Activated CD4-positive, alpha-beta memory T cell treated with anti-CD3 and anti-CD28 coated beads, Interleukin-2, amount 10 ng/mL, durations not matched to agents 7 days and 5 days (primary cell): ENCODE measurements around the gene GATAD2A. TPM values are rescaled to one million over a fixed set of nuclear protein-coding genes. Genes with fewer than 3 reads are reported as not detected.
A peak's percentile ranks its signal among the peaks of the same experiment; 100 is the strongest.
"Not testable (repeated sequence)": the region's sequence is repeated elsewhere in the genome, so short reads cannot be mapped to it uniquely, and the experiment has no call there.

Experiments
- CTCF ChIA-PET: fragments of 350-600 bp; sonication (Branson Sonifier 250); formaldehyde crosslinking; loops from one replicate; lab custom pipeline; 2021; ENCODE audit warnings: antibody characterized with exemption, inconsistent platforms; lab: Charles Lee
- POLR2A ChIA-PET: fragments of 350-600 bp; sonication (Branson Sonifier 250); formaldehyde crosslinking; loops from one replicate; lab custom pipeline; 2021; ENCODE audit warnings: antibody characterized with exemption; lab: Charles Lee
- DNase-seq: peaks from one replicate; pipeline ENCODE4 v3.0.0-alpha.2; 2020
- H3K27ac Mint-ChIP-seq: one replicate; pipeline ENCODE4 v1.8.0; 2021; ENCODE audit warnings: mild to moderate bottlenecking, mixed read lengths
- H3K27me3 Mint-ChIP-seq: one replicate; pipeline ENCODE4 v1.8.0; 2021; ENCODE audit warnings: mixed read lengths
- H3K36me3 Mint-ChIP-seq: one replicate; pipeline ENCODE4 v1.8.0; 2021; ENCODE audit warnings: low read depth, mixed read lengths
- H3K4me1 Mint-ChIP-seq: one replicate; pipeline ENCODE4 v1.8.0; 2021; ENCODE audit warnings: mixed read lengths
- H3K4me3 Mint-ChIP-seq: one replicate; pipeline ENCODE4 v1.8.0; 2021; ENCODE audit warnings: mild to moderate bottlenecking, mixed read lengths
- H3K9me3 Mint-ChIP-seq: one replicate; pipeline ENCODE4 v1.8.0; 2021; ENCODE audit warnings: mixed read lengths
- total RNA-seq, 2 experiments: library from RNA; stranded (reverse); gene quantifications; one replicate each; pipeline ENCODE4 v1.2.3, GENCODE V29; 2021

Gene GATAD2A
- total RNA-seq, 2 experiments from 2014 or later, result 109 to 113 TPM

DNA sequence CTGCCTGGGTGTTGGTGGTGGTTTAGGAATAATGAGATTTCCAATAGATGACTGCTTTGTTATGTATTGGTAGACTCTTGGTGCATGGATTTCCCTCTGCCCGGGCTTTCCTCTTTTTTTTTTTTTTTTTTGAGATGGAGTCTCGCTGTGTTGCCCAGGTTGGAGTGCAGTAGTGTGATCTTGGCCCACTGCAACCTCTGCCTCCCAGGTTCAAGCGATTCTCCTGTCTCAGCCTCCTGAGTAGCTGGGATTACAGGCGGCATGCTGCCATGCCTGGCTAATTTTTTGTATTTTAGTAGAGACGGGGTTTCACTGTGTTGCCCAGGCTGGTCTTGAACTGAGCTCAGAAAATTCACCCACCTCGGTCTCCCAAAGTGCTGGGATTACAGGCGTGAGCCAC is 11.1 kb upstream of the GATAD2A start:
- POLR2A ChIA-PET, result interaction anchor here (1.8 kb wide), 1 partner anchor 11 kb away, joined by 6 read pairs; the partner anchor contains the start of gene GATAD2A
- not testable (repeated sequence) for H3K27me3 Mint-ChIP-seq, H3K9me3 Mint-ChIP-seq, H3K4me3 Mint-ChIP-seq, DNase-seq, H3K36me3 Mint-ChIP-seq
- Mint-ChIP-seq H3K4me1 (peaks cover 49% of the 10 kb centered on the region), H3K27ac (peak overlapping the region; percentile 72)
- CTCF ChIA-PET, result interaction anchor here (1.3 to 1.6 kb wide), 3 partner anchors 10 to 96 kb away, joined by 3 to 4 read pairs (median 3); partner anchors contain the start of gene GATAD2A

DNA sequence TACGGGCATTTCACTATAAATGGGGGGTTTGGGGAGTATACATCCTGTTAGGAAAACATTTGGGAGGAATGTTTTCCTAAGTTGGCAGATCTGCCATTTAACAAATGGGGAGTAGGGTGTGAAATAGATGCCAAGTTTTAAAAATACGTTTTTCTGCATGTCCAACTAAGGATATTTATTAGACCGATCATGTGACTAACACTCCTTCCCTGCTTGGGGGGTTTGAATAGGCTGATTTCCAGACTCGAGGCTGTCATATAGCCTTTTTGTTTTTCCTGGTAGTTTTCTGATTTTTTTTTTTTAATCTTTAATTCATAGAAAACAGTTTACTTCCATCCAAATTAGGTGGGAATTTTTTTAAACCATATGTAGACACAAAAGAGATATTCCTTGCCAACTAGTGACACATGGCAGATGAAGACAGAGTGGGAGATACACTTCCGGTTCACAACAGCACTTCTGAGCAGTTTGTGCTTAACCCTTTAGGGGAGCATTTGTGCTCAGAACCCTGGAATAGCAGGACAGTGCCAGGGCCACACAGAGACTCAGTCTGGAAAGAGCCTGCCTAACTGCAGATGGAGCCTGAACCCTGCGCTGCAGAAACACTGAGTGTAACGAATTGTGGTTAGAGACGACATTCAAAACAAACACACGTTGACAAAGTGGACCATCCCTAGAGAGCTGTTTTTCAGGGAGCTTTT is 5.6 kb upstream of the GATAD2A start:
- Mint-ChIP-seq H3K9me3 (no peaks in the 10 kb centered on the region), H3K4me1 (peaks cover 37% of the 10 kb centered on the region), H3K27me3 (no peaks in the 10 kb centered on the region), H3K27ac (no peak overlapping the region), H3K36me3 (peaks cover 7% of the 10 kb centered on the region), H3K4me3 (no peak overlapping the region)
- ChIA-PET POLR2A (interaction anchor here (0.9 to 1.7 kb wide), 3 partner anchors 14 to 27 kb away, joined by 3 to 4 read pairs (median 4); no protein-coding TSS in a partner anchor), CTCF (interaction anchor here (1.2 kb wide), 1 partner anchor 11 kb away, joined by 5 read pairs; no protein-coding TSS in a partner anchor)
- DNase-seq, result no peak

DNA sequence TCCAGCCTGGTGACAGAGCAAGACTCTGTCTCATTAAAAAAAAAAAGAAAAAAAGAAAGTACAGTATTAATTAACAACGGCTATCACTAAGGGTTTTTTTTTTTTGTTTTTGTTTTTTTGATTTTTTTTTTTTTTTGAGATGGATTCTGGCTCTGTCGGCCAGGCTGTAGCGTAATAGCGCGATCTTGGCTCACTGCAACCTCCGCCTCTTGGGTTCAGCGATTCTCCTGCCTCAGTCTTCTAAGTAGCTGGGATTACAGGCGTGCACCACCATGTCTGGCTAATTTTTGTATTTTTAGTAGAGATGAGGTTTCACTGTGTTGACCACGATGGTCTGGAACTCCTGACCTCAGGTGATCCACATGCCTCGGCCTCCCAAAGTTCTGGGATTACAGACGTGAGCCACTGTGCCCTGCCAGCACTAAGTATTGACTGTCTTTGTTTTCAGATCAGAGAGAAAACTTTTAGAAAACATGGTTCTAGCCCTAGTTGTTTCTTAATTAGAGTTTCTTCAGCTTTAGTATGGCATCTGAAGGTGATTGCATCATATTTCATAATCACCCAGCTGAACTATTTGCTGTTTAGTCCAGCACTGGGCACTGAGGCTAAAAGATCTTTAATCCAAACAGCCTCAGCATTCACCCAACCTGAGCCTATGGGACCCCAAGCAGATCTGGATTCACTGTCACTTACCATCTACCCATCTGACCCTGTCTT is 2.7 kb upstream of the GATAD2A start:
- H3K4me1 Mint-ChIP-seq, result peaks cover 49% of the 10 kb centered on the region
- POLR2A ChIA-PET, result no interaction called here
- CTCF ChIA-PET, result interaction anchor here (0.7 to 1.5 kb wide), 2 partner anchors 90 to 393 kb away, joined by 3 read pairs; no protein-coding TSS in a partner anchor
- no peak overlapping the region for H3K4me3 Mint-ChIP-seq
- H3K36me3 Mint-ChIP-seq, result peaks cover 14% of the 10 kb centered on the region
- H3K27ac Mint-ChIP-seq, result no peak overlapping the region
- no peaks in the 10 kb centered on the region for H3K9me3 Mint-ChIP-seq
- no peaks in the 10 kb centered on the region for H3K27me3 Mint-ChIP-seq
- DNase-seq, result no peak

DNA sequence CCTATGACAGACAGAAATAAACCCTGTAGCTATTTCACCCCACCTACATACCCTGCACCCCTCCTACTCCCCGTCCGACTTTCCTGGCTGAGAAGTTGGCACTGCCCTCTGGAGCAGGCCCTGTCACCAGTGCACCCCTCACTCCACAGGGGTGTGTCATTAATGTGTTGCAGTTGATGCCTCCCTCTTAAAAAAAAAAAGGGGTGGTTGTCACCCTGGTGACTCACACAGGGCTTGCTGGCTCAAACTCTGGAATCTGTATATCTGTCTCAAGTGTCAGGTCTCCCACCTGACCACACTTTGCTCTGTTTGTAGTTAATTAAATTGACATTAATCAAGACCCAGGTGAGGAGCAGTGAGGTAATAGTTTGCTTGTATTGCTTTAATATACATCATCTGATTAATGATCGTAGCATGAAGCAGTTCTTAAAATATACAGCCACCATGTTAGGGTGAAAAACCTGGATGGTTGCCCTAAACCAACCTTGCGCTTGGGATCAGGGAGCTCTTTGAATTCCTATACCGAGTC is 2.0 kb upstream of the GATAD2A start:
- CTCF ChIA-PET, result interaction anchor here (1.5 to 5.5 kb wide), 2 partner anchors 38 to 89 kb away, joined by 3 to 33 read pairs; no protein-coding TSS in a partner anchor
- Mint-ChIP-seq H3K27ac (no peak overlapping the region), H3K36me3 (peaks cover 15% of the 10 kb centered on the region), H3K9me3 (no peaks in the 10 kb centered on the region), H3K4me1 (peaks cover 55% of the 10 kb centered on the region), H3K27me3 (no peaks in the 10 kb centered on the region), H3K4me3 (no peak overlapping the region)
- POLR2A ChIA-PET, result interaction anchor here (4.6 kb wide), 1 partner anchor 87 kb away, joined by 50 read pairs; no protein-coding TSS in a partner anchor
- no peak for DNase-seq

DNA sequence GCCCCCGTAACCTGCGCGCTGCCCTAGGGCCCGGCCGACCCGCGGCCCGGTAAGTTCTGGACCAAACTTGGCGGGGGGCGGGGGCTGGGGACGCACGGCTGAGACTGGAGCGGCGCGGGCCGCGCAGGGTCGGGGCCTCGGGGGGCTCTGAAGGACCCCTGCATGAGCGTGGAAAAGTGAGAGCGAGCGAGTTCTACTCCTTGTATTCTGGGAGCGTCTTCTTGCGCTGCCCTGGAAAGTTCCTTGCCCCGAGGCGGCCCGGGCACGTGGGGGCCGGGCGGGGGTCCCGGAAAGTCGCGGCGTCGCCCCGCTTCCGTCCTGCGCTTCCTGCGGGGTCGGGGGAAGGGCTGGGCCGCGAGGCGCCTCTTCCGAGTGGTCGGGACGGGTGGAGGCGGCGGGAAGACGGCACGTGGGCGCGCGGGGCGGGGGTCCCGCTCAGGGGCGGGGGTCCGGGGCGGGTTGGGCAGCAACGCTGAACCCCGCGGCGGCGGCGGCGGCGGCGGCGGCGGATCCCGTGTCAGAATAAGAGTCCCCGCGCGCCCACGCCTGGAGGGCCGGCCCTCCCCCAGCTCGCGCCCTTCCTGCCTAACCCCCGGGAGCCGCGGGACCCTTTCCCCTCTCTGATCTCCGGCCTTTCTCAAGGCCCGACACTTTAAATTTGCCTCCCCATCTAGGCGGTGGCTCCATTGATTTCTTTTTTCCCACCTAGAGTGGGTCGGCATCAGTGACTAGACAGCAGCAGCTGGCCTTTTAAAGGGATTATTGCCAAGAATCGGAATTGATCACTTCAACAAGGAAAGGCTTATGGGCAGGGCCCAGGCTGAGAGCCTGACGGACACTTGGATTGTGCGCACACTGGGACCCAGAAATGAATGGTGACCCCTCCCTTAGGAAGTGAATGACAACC is 749 bp downstream of the GATAD2A start:
- H3K27ac Mint-ChIP-seq, result peak overlapping the region; percentile 88
- peaks cover 74% of the 10 kb centered on the region for H3K4me1 Mint-ChIP-seq
- ChIA-PET POLR2A (interaction anchor here (0.6 to 4.6 kb wide), 17 partner anchors 10 to 262 kb away, joined by 3 to 50 read pairs (median 4); partner anchors contain the start of genes NDUFA13, NR2C2AP and ZNF101), CTCF (interaction anchor here (0.9 to 5.5 kb wide), 15 partner anchors 10 to 213 kb away, joined by 3 to 33 read pairs (median 4); partner anchors contain the start of genes NDUFA13 and NR2C2AP)
- H3K9me3 Mint-ChIP-seq, result no peaks in the 10 kb centered on the region
- H3K27me3 Mint-ChIP-seq, result no peaks in the 10 kb centered on the region
- DNase-seq, result peak; percentile 54
- peak overlapping the region; percentile 91 for H3K4me3 Mint-ChIP-seq
- H3K36me3 Mint-ChIP-seq, result peaks cover 22% of the 10 kb centered on the region

DNA sequence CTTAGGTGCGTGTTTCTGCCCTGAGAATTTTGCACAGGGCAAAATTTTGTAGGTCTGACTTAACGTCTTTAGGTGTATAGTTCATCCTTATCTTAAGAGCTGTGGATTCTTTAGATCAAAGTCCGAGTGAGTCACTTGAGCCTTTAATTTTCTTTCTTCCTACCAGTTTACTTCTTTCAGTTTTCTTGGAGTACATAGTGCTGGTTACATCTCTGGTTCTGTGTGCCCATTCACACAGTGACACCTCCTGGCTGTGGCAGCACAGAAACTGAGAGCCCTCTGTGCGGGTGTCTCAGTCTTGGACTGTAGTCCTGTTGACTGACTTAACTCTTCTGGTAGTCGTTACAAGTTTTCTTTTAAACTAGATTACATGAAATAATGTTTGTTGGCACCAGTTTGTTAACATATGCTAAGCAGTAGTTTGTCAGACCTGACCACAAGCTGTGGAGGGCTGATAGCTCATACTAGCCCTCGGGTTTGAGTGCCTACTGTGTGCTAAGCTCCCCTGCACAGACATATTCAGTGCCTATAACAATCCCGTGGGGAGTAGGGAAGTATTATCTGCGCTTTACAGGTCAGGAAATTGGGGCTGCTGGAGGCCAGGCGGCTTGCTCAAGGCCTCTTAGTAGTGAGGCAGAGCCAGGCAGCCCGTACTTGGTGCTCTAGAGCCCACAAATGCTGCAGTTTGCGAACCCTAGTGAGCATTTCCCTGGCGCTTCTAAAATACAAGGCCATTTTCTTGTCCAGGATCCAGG is 1.6 kb downstream of the GATAD2A start:
- Mint-ChIP-seq H3K9me3 (no peaks in the 10 kb centered on the region), H3K36me3 (peaks cover 25% of the 10 kb centered on the region), H3K27me3 (no peaks in the 10 kb centered on the region), H3K27ac (peak overlapping the region; percentile 88), H3K4me3 (peak overlapping the region; percentile 91), H3K4me1 (peaks cover 74% of the 10 kb centered on the region)
- ChIA-PET CTCF (interaction anchor here (1.2 to 5.5 kb wide), 4 partner anchors 41 to 82 kb away, joined by 3 to 33 read pairs (median 5); no protein-coding TSS in a partner anchor), POLR2A (interaction anchor here (0.7 to 4.6 kb wide), 11 partner anchors 9 to 204 kb away, joined by 3 to 50 read pairs (median 4); partner anchors contain the start of genes NDUFA13 and NR2C2AP)
- DNase-seq, result peak; percentile 64

DNA sequence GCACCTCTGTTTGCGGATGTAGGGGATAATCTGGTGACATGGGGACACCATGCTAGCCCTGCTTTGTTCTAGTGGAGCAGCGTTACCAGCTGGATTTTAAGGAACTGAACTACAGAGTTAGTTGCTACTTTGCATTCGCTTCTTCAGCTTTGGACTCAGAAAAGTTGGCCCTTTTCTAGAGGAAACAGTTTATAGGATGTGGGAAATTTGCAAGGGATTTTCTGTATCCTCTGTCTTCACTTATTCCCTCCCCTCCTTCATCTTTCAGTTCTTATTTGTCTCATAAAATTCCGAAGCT is 2.1 kb downstream of the GATAD2A start:
- Mint-ChIP-seq H3K4me1 (peaks cover 76% of the 10 kb centered on the region), H3K4me3 (no peak overlapping the region), H3K9me3 (no peaks in the 10 kb centered on the region), H3K27me3 (no peaks in the 10 kb centered on the region), H3K36me3 (peaks cover 29% of the 10 kb centered on the region), H3K27ac (no peak overlapping the region)
- ChIA-PET CTCF (interaction anchor here (1.0 to 5.5 kb wide), 5 partner anchors 42 to 83 kb away, joined by 3 to 33 read pairs (median 4); no protein-coding TSS in a partner anchor), POLR2A (interaction anchor here (0.8 to 4.6 kb wide), 6 partner anchors 8 to 109 kb away, joined by 3 to 50 read pairs (median 6); partner anchors contain the start of gene NDUFA13)
- DNase-seq, result no peak

DNA sequence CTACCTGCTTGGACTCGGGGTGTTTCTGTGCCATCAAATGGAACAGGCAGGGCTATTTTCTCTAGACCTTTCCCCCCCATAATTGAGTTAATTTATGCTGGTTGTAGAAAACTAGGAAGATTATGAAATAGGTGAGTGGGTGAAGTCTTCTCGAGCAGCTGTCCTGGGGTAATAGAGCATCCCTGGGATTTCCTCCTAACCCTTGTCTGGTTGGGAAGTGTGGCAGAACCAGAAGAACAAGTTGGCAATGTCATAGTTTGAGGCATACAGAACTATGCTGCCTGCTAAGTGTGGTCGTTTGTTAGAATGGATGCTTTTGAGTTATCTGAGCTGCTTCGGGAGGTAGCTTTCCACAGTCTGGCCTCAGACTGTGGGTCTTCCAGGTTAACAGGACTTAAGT is 3.7 kb downstream of the GATAD2A start:
- peaks cover 75% of the 10 kb centered on the region for H3K4me1 Mint-ChIP-seq
- H3K27ac Mint-ChIP-seq, result no peak overlapping the region
- DNase-seq, result no peak
- no peaks in the 10 kb centered on the region for H3K27me3 Mint-ChIP-seq
- ChIA-PET POLR2A (interaction anchor here (0.8 to 2.4 kb wide), 2 partner anchors 81 to 107 kb away, joined by 3 to 8 read pairs; partner anchors contain the start of gene NDUFA13), CTCF (interaction anchor here (5.5 kb wide), 1 partner anchor 44 kb away, joined by 33 read pairs; no protein-coding TSS in a partner anchor)
- peaks cover 35% of the 10 kb centered on the region for H3K36me3 Mint-ChIP-seq
- no peak overlapping the region for H3K4me3 Mint-ChIP-seq
- H3K9me3 Mint-ChIP-seq, result no peaks in the 10 kb centered on the region

DNA sequence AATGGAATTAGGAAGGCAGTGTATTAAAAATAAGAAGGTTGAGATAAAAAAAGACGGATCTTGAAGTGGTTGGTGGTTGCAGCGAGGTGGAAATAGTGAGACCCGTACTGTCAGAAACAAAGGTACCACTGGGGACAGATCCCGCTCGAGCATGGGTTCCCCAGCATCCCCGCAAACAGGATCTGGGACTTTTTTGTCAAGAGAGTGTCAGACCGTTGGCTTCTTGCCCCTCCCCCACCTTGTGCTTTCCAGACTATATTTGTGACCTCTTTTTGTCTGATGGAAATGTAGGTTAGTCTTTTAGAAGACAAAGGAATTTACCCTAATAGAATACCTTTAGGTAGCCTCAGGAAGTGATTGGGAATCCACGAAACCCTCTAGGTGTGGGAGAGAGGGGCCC is 4.2 kb downstream of the GATAD2A start:
- H3K4me1 Mint-ChIP-seq, result peaks cover 73% of the 10 kb centered on the region
- ChIA-PET CTCF (no interaction called here), POLR2A (interaction anchor here (2.4 kb wide), 1 partner anchor 81 kb away, joined by 8 read pairs; no protein-coding TSS in a partner anchor)
- no peaks in the 10 kb centered on the region for H3K27me3 Mint-ChIP-seq
- no peak overlapping the region for H3K4me3 Mint-ChIP-seq
- H3K9me3 Mint-ChIP-seq, result no peaks in the 10 kb centered on the region
- no peak for DNase-seq
- peaks cover 37% of the 10 kb centered on the region for H3K36me3 Mint-ChIP-seq
- H3K27ac Mint-ChIP-seq, result no peak overlapping the region

DNA sequence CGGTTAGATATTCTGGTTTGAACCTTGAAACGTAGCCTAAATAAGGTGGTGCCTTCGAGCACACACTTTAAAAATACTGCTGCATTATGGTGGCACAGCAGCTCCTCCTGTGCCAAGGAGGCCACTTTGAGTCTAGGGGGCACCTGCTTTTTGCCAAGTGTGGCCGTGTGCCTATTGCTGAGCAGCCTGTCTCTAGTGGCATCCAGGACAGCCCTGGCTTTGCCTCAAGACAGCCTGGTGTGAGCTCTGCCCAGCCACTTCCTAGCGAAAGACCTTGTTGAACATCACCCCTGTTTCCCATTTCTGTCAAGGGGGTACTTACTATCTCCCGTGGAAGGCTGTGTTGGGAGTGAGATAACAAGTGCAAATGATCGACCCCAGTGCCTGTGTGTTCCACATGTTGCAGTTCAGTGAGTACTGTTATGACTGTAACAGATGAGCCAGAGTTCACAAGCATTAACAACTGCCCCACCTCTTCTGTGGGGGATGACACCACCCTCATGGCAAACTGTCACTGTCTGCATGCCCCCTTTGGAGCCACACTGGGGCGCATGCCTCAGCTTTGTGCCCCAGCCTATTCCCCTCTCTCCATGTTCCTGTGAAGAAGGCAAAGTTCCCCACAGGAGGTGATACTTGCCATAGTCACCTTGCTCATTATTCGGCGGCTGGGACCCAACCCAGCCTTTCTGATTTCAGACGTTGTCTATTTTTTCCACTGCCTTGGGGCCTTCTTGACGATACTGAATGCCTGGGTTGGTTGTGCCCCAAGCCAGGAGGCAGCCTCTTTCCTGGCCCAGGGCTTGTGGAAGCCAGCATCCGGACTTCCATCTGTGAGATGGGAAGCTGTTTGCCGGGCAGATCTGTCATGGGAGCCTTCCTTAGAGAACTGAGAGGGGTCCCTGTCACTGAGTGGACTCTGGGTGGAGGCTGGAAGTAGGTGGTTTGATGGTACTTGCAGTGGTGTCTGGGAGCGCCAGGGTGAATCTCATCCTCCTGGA is 5.4 kb downstream of the GATAD2A start:
- peak; percentile 23 for DNase-seq
- POLR2A ChIA-PET, result interaction anchor here (1.3 to 2.4 kb wide), 2 partner anchors 47 to 80 kb away, joined by 3 to 8 read pairs; no protein-coding TSS in a partner anchor
- Mint-ChIP-seq H3K36me3 (peaks cover 39% of the 10 kb centered on the region), H3K27ac (peak overlapping the region; percentile 59), H3K9me3 (no peaks in the 10 kb centered on the region), H3K27me3 (no peaks in the 10 kb centered on the region), H3K4me3 (no peak overlapping the region), H3K4me1 (peaks cover 68% of the 10 kb centered on the region)
- CTCF ChIA-PET, result interaction anchor here (1.2 kb wide), 1 partner anchor 105 kb away, joined by 3 read pairs; the partner anchor contains the start of gene NDUFA13
